Spleen (tissue), 11 donors: Measurements from ENCODE around the gene HSPA12A. TPM values are rescaled to one million over a fixed set of nuclear protein-coding genes. Genes with fewer than 3 reads are reported as not detected.

Experiments
- DNase-seq: peaks from one replicate; pipeline ENCODE4 v3.0.0-alpha.2; 2020
- H3K27ac ChIP-seq, 8 donors: fragments of 200-600 bp; sonication (generic) in 7 of 8; 1 replicate in 4 of 8; 2 replicates in 4 of 8; pipeline versions ENCODE4 v1.5.0 to v1.8.0; 2016 to 2021; ENCODE audit warnings: inconsistent platforms in 4 of 8, mild to moderate bottlenecking in 4 of 8, moderate library complexity in 1 of 8
- H3K27me3 ChIP-seq, 7 donors: fragments of 200-600 bp; sonication (generic) in 6 of 7; replicated peaks in 1 of 7; 1 replicate in 4 of 7; 2 replicates in 3 of 7; pipeline versions ENCODE4 v1.5.0 to v1.8.0; 2016 to 2021; ENCODE audit warnings: inconsistent platforms in 3 of 7, mild to moderate bottlenecking in 1 of 7
- H3K36me3 ChIP-seq, 6 donors: fragments of 200-600 bp; sonication (generic) in 5 of 6; 1 replicate in 4 of 6; 2 replicates in 2 of 6; pipeline versions ENCODE4 v1.5.0 to v1.8.0; 2016 to 2021; ENCODE audit warnings: inconsistent platforms in 2 of 6
- H3K4me1 ChIP-seq, 6 donors: fragments of 200-600 bp; sonication (generic) in 5 of 6; 1 replicate in 3 of 6; 2 replicates in 3 of 6; pipeline versions ENCODE4 v1.5.0 to v1.8.0; 2016 to 2021; ENCODE audit warnings: inconsistent platforms in 3 of 6
- H3K4me3 ChIP-seq, 8 donors: fragments of 200-600 bp; sonication (generic) in 7 of 8; 1 replicate in 4 of 8; 2 replicates in 4 of 8; pipeline versions ENCODE4 v1.5.0 to v1.8.0; 2016 to 2021; ENCODE audit warnings: inconsistent platforms in 4 of 8, mild to moderate bottlenecking in 4 of 8, moderate library complexity in 2 of 8
- H3K9me3 ChIP-seq, 8 donors: fragments of 200-600 bp; sonication (generic) in 7 of 8; 1 replicate in 4 of 8; 2 replicates in 4 of 8; pipeline versions ENCODE4 v1.5.0 to v1.8.0; 2016 to 2021; ENCODE audit warnings: inconsistent platforms in 4 of 8
- CTCF ChIP-seq, 11 experiments: fragments of 200-600 bp in 7 of 11; fragments of 450-650 bp in 4 of 11; sonication (generic) in 4 of 11; IDR thresholded peaks in 8 of 11; conservative IDR thresholded peaks in 3 of 11; 1 replicate in 7 of 11; 2 replicates in 4 of 11; pipeline versions ENCODE4 v1.4.0 to v1.8.0; 2016 to 2021; ENCODE audit warnings: antibody characterized with exemption in 11 of 11, inconsistent platforms in 4 of 11, mild to moderate bottlenecking in 1 of 11
- POLR2A ChIP-seq, 3 donors: fragments of 450-650 bp; IDR thresholded peaks; one replicate each; pipeline ENCODE4 v1.5.1; 2017; ENCODE audit warnings: antibody characterized with exemption in 3 of 3, mild to moderate bottlenecking in 1 of 3
- POLR2AphosphoS5 ChIP-seq, 3 donors: sonication (generic); formaldehyde crosslinking; IDR thresholded peaks; one replicate each; pipeline ENCODE4 v1.5.1; 2017; ENCODE audit warnings: antibody characterized with exemption in 3 of 3
- WGBS, 5 donors: extraction: QIAGEN DNeasy Blood & Tissue Kit in 3 of 5; methylation state at CpG; one replicate each; pipeline versions ENCODE4 v1.1.5 to v1.1.7; 2013 to 2018; 5-methylcytosine and 5-hydroxymethylcytosine counted together
- intact Hi-C: fragments of 100-400 bp; cut with DNase I; formaldehyde crosslinking; loops from one replicate; pipeline ENCODE4 v1.15.0; 2023; ENCODE audit warnings: low total_unique reads
- polyA plus RNA-seq, 3 donors: library from polyadenylated mRNA; stranded (reverse); fragments of 200-250 nt; gene quantifications; one replicate each; pipeline ENCODE4 v1.2.1, GENCODE V29; 2013
- total RNA-seq, 7 donors: library from RNA; depleted of rRNA in 3 of 7; stranded (reverse); fragments of >200 nt in 3 of 7; fragmentation: NEBNext Ultra II Directional in 4 of 7; extraction: Animal tissue kit (Norgen Biotek cat#: 25700) in 4 of 7; gene quantifications; one replicate each; pipeline versions ENCODE4 v1.1.0 to v1.2.1, GENCODE V29; 2016 to 2021
- donor health status: healthy with polysubstance abuse.
- donor health status: DM: no; HTN: no; CAD: no; lungs with moderate emphysema.
- donor health status: DM: no; HTN: no; CAD: no.
- donor health status: Bipolar disorder and iron deficiency.
- donor health status: healthy.
- donor health status: DM: no; HTN: no; CAD: no.
- donor health status: DM: yes; HTN: yes; CAD: no.

HSPA12A gene
- total and polyA plus RNA-seq, 10 donors: 1.5 to 16.5 (median 6.9) TPM

GRCh38 chr10:116685807-116686206 lies 56.6 kb downstream of the HSPA12A start:
- no peaks in the 10 kb centered on the region for H3K27me3 ChIP-seq
- WGBS, 5 donors: 89 to 96% (median 90%) methylated on average over 6 of the region's 6 CpGs
- TF ChIP-seq POLR2A (IDR thresholded peaks at IDR 0.05) (no peak), CTCF (IDR thresholded peaks at IDR 0.05 in 8 of 11, conservative IDR thresholded peaks at IDR 0.05 in 3 of 11) (no peak), POLR2AphosphoS5 (IDR thresholded peaks at IDR 0.05) (no peak)
- H3K36me3 ChIP-seq: no peaks in the 10 kb centered on the region
- H3K27ac ChIP-seq: no peak overlapping the region
- H3K4me1 ChIP-seq: peaks cover 0 to 23% (median 4%) of the 10 kb centered on the region in 6 donors
- H3K4me3 ChIP-seq: no peak overlapping the region
- H3K9me3 ChIP-seq: no peaks in the 10 kb centered on the region
- DNase-seq: no peak
- intact Hi-C loops: loop anchor here (10.0 kb wide), 1 partner anchor 489 kb away; no protein-coding TSS in a partner anchor

- Histone ChIP-seq H3K36me3 (no peaks in the 10 kb centered on the region), H3K4me3 (no peak overlapping the region), H3K4me1 (peaks cover 0 to 20% (median 3%) of the 10 kb centered on the region in 6 donors), H3K9me3 (no peaks in the 10 kb centered on the region), H3K27ac (no peak overlapping the region), H3K27me3 (no peaks in the 10 kb centered on the region)
- intact Hi-C loops: loop anchor here (10.0 kb wide), 1 partner anchor 490 kb away; no protein-coding TSS in a partner anchor
- WGBS, 5 donors: 89 to 100% (median 95%) methylated on average over 5 of the region's 5 CpGs
- TF ChIP-seq POLR2AphosphoS5 (IDR thresholded peaks at IDR 0.05) (no peak), POLR2A (IDR thresholded peaks at IDR 0.05) (no peak), CTCF (IDR thresholded peaks at IDR 0.05 in 8 of 11, conservative IDR thresholded peaks at IDR 0.05 in 3 of 11) (no peak)
- DNase-seq: no peak
Observed at GRCh38 chr10:116684781-116685180, 57.6 kb downstream of the HSPA12A start.

GRCh38 chr10:116683821-116684220 lies 58.5 kb downstream of the HSPA12A start:
- Histone ChIP-seq H3K27ac (no peak overlapping the region), H3K9me3 (no peaks in the 10 kb centered on the region), H3K36me3 (no peaks in the 10 kb centered on the region), H3K27me3 (no peaks in the 10 kb centered on the region), H3K4me3 (no peak overlapping the region), H3K4me1 (peaks cover 0 to 15% (median 3%) of the 10 kb centered on the region in 6 donors)
- intact Hi-C loops: loop anchor here (10.0 kb wide), 1 partner anchor 491 kb away; no protein-coding TSS in a partner anchor
- TF ChIP-seq POLR2A (IDR thresholded peaks at IDR 0.05): no peak
- no peak for TF ChIP-seq POLR2AphosphoS5 (IDR thresholded peaks at IDR 0.05)
- TF ChIP-seq CTCF (IDR thresholded peaks at IDR 0.05 in 8 of 11, conservative IDR thresholded peaks at IDR 0.05 in 3 of 11): no peak
- DNase-seq: no peak
- WGBS, 5 donors: 92 to 95% (median 94%) methylated on average over 6 to 11 of the region's 11 CpGs

- intact Hi-C loops: loop anchor here (10.0 kb wide), 1 partner anchor 492 kb away; no protein-coding TSS in a partner anchor
- Histone ChIP-seq H3K4me3 (no peak overlapping the region), H3K27me3 (no peaks in the 10 kb centered on the region), H3K4me1 (peaks cover 0 to 9% (median 3%) of the 10 kb centered on the region in 6 donors), H3K27ac (no peak overlapping the region), H3K9me3 (no peaks in the 10 kb centered on the region), H3K36me3 (no peaks in the 10 kb centered on the region)
- DNase-seq: no peak
- TF ChIP-seq CTCF (IDR thresholded peaks at IDR 0.05 in 8 of 11, conservative IDR thresholded peaks at IDR 0.05 in 3 of 11) (no peak), POLR2AphosphoS5 (IDR thresholded peaks at IDR 0.05) (no peak), POLR2A (IDR thresholded peaks at IDR 0.05) (no peak)
- WGBS, 5 donors: 82 to 89% (median 88%) methylated on average over 9 of the region's 9 CpGs
Observed at GRCh38 chr10:116683166-116683565, 59.2 kb downstream of the HSPA12A start.
